ENCODE results near the gene PDPK1. TPM values are rescaled to one million over a fixed set of nuclear protein-coding genes. Genes with fewer than 3 reads are reported as not detected.
"Not testable (repeated sequence)": the region's sequence is repeated elsewhere in the genome, so short reads cannot be mapped to it uniquely, and the experiment has no call there.

The PDPK1 gene
- total RNA-seq, 4 donors from 2014 or later = 28.6 to 41.7 (median 32.4) TPM

- DNase-seq (ENCODE audit: low spot score in 2 of 2); H3K36me3 ChIP-seq: not testable (repeated sequence)
- WGBS, 2 donors = 75 to 80% methylated on average over 8 of the region's 17 CpGs
Measured at GRCh38 chr16:2560131-2560797, 22.4 kb downstream of the PDPK1 start.

GRCh38 chr16:2560798-2561133, 22.9 kb downstream of the PDPK1 start:
- H3K4me3 ChIP-seq, H3K27me3 ChIP-seq, H3K4me1 ChIP-seq, H3K36me3 ChIP-seq, H3K27ac ChIP-seq, H3K9me3 ChIP-seq: not testable (repeated sequence)
- peak in 3 of 5 experiments; percentile 28 to 37 (median 37) for TF ChIP-seq CTCF (IDR thresholded peaks at IDR 0.05)
- DNase-seq (ENCODE audit: low spot score in 2 of 2) = peak; percentile 35 to 76
- no CpG with 5 or more reads among the region's 4 CpGs for WGBS, 2 donors

More at GRCh38 chr16:2560131-2560797, 22.4 kb downstream of the PDPK1 start:
- not testable (repeated sequence) for H3K9me3 ChIP-seq, H3K27me3 ChIP-seq, H3K27ac ChIP-seq, H3K4me3 ChIP-seq, H3K4me1 ChIP-seq

- H3K4me3 ChIP-seq, H3K27ac ChIP-seq: not testable (repeated sequence)
- WGBS, 2 donors = no CpG with 5 or more reads among the region's 6 CpGs
Measured at GRCh38 chr16:2567506-2567905, 29.7 kb downstream of the PDPK1 start.

GRCh38 chr16:2568573-2568972, 30.8 kb downstream of the PDPK1 start:
- H3K9me3 ChIP-seq; H3K4me3 ChIP-seq; H3K27me3 ChIP-seq; H3K36me3 ChIP-seq; H3K27ac ChIP-seq; DNase-seq (ENCODE audit: low spot score in 2 of 2); H3K4me1 ChIP-seq: not testable (repeated sequence)
- no CpG with 5 or more reads among the region's 11 CpGs for WGBS, 2 donors

More at GRCh38 chr16:2567506-2567905, 29.7 kb downstream of the PDPK1 start:
- H3K36me3 ChIP-seq; DNase-seq (ENCODE audit: low spot score in 2 of 2); H3K4me1 ChIP-seq; H3K27me3 ChIP-seq; H3K9me3 ChIP-seq: not testable (repeated sequence)

- not testable (repeated sequence) for H3K27ac ChIP-seq; H3K9me3 ChIP-seq; H3K27me3 ChIP-seq; H3K4me1 ChIP-seq; H3K4me3 ChIP-seq; DNase-seq (ENCODE audit: low spot score in 2 of 2); H3K36me3 ChIP-seq
- no CpG with 5 or more reads among the region's 6 CpGs for WGBS, 2 donors
Measured at GRCh38 chr16:2572704-2573103, 34.9 kb downstream of the PDPK1 start.

GRCh38 chr16:2575839-2576238, 38.0 kb downstream of the PDPK1 start:
- not testable (repeated sequence) for DNase-seq (ENCODE audit: low spot score in 2 of 2); H3K36me3 ChIP-seq; H3K27me3 ChIP-seq; H3K9me3 ChIP-seq; H3K4me3 ChIP-seq; H3K4me1 ChIP-seq; H3K27ac ChIP-seq
- WGBS, 2 donors = 83 to 84% methylated on average over 6 to 8 of the region's 21 CpGs

- not testable (repeated sequence) for H3K27me3 ChIP-seq; H3K27ac ChIP-seq; H3K36me3 ChIP-seq; DNase-seq (ENCODE audit: low spot score in 2 of 2); H3K9me3 ChIP-seq; H3K4me1 ChIP-seq; H3K4me3 ChIP-seq
- WGBS, 2 donors = 95% methylated on average over 4 of the region's 26 CpGs; no CpG with 5 or more reads in 1 of the 2 donors
Measured at GRCh38 chr16:2577044-2577443, 39.2 kb downstream of the PDPK1 start.

- DNase-seq (ENCODE audit: low spot score in 2 of 2); H3K27ac ChIP-seq; H3K27me3 ChIP-seq; H3K4me1 ChIP-seq; H3K36me3 ChIP-seq; H3K4me3 ChIP-seq; H3K9me3 ChIP-seq: not testable (repeated sequence)
- WGBS, 2 donors = no CpG with 5 or more reads among the region's 12 CpGs
Measured at GRCh38 chr16:2578905-2579304, 41.1 kb downstream of the PDPK1 start.

- WGBS, 2 donors = 89% methylated on average over 1 of the region's 11 CpGs; no CpG with 5 or more reads in 1 of the 2 donors
- not testable (repeated sequence) for H3K27me3 ChIP-seq; H3K4me1 ChIP-seq; H3K9me3 ChIP-seq; DNase-seq (ENCODE audit: low spot score in 2 of 2); H3K4me3 ChIP-seq; H3K27ac ChIP-seq
- peaks cover 0 to 13% (median 0%) of the 10 kb centered on the region in 3 donors for H3K36me3 ChIP-seq
Measured at GRCh38 chr16:2580143-2580542, 42.3 kb downstream of the PDPK1 start.

GRCh38 chr16:2580818-2581217, 43.0 kb downstream of the PDPK1 start:
- no CpG with 5 or more reads among the region's 21 CpGs for WGBS, 2 donors
- DNase-seq (ENCODE audit: low spot score in 2 of 2); H3K27me3 ChIP-seq; H3K4me3 ChIP-seq; H3K27ac ChIP-seq; H3K9me3 ChIP-seq: not testable (repeated sequence)
- H3K4me1 ChIP-seq = peaks cover 0 to 13% (median 0%) of the 10 kb centered on the region in 4 donors
- peaks cover 0 to 20% (median 0%) of the 10 kb centered on the region in 3 donors for H3K36me3 ChIP-seq

All from tibial nerve (tissue), 4 donors.